B cell (primary cell): ENCODE data around the gene TMEM131.

ENCODE experiments used
- EZH2 ChIP-seq: IDR thresholded peaks from 2 replicates; pipeline ENCODE4 v1.6.1; 2012; ENCODE audit warnings: borderline replicate concordance, low read depth, mild to moderate bottlenecking, moderate library complexity, low read length; ENCODE audit not compliant: insufficient read depth, poor library complexity, severe bottlenecking
- TF ChIP-seq, protein P1 (sequence below): fragments of 200-600 bp; IDR thresholded peaks from one replicate; pipeline ENCODE4 v1.8.0; 2022; ENCODE audit warnings: antibody characterized with exemption, mild to moderate bottlenecking

DNA sequence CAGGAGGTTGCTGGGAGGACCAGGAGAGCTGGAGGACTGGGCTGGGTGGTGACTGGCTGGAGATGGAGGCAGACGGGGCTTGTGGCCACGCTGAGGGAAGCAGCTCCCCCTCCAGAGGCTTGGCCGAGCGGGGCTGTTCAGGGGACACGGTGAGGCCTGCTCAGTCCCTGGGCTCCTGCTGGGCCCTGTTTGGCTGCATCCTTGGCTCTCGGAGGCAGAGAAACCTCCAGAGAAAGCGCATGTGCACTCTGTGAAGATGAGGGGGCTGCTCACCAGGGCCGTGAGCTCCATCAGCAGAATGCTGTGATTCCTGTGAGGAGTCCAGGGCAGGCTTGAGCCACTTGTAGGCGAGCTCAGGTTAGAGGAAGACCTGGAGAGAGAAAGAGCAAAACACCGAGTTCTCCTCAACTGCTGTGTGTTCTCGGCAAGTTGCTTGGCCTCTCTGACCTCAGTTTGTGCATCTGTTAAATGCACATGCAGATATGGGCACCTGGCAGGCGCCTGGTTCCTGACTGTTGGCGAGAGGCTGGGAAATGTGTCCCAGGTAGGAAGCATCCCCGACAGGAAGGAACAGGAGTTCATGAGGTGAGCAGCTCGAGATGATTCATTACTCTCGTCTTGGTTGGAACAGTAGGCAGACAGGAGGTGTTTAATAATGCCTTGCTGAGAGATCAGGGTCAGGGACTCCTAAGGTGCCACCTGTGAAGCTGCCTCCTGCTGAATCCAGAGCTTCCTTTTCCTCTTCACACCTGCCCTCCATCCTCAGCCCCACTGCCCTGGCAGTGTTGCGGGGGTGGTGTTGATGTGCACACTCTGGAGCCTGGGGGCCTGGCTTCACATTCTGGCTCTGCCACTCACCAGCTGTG lies 281.4 kb downstream of the TMEM131 start:
- TF ChIP-seq, protein P1, sequence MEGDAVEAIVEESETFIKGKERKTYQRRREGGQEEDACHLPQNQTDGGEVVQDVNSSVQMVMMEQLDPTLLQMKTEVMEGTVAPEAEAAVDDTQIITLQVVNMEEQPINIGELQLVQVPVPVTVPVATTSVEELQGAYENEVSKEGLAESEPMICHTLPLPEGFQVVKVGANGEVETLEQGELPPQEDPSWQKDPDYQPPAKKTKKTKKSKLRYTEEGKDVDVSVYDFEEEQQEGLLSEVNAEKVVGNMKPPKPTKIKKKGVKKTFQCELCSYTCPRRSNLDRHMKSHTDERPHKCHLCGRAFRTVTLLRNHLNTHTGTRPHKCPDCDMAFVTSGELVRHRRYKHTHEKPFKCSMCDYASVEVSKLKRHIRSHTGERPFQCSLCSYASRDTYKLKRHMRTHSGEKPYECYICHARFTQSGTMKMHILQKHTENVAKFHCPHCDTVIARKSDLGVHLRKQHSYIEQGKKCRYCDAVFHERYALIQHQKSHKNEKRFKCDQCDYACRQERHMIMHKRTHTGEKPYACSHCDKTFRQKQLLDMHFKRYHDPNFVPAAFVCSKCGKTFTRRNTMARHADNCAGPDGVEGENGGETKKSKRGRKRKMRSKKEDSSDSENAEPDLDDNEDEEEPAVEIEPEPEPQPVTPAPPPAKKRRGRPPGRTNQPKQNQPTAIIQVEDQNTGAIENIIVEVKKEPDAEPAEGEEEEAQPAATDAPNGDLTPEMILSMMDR, result no peak
- TF ChIP-seq EZH2, result no peak
